VCaP (cell line): ENCODE measurements around the gene NOS1AP.

Source experiments
- H3K27ac ChIP-seq: fragments of 450-650 bp; 2 replicates; pipeline ENCODE4 v1.5.1; 2017
- TF ChIP-seq, protein P1 (sequence below): fragments of 450-650 bp; conservative IDR thresholded peaks from 2 replicates; pipeline ENCODE4 v1.5.1; 2017; ENCODE audit warnings: mild to moderate bottlenecking, moderate library complexity

The NOS1AP gene

DNA sequence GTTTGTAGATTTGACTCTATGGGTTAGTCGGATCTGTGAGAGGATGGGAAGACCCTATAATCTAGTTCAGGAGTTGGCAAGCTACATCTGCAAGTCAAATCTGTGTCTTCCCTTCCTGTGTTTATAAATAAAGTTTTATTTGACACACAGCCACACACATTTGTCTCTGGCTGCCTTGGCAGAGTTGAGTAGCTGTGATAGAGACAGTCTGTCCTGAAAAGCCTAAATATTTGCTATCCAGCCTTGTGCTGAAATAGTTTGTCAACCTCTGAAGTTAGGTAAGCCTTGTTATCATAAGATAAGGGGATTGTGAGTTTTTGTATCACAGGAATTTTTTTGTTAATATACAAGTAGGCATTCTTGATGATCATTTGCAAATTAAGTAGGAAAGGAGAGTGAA lies 136.8 kb downstream of the NOS1AP start:
- TF ChIP-seq, protein P1, sequence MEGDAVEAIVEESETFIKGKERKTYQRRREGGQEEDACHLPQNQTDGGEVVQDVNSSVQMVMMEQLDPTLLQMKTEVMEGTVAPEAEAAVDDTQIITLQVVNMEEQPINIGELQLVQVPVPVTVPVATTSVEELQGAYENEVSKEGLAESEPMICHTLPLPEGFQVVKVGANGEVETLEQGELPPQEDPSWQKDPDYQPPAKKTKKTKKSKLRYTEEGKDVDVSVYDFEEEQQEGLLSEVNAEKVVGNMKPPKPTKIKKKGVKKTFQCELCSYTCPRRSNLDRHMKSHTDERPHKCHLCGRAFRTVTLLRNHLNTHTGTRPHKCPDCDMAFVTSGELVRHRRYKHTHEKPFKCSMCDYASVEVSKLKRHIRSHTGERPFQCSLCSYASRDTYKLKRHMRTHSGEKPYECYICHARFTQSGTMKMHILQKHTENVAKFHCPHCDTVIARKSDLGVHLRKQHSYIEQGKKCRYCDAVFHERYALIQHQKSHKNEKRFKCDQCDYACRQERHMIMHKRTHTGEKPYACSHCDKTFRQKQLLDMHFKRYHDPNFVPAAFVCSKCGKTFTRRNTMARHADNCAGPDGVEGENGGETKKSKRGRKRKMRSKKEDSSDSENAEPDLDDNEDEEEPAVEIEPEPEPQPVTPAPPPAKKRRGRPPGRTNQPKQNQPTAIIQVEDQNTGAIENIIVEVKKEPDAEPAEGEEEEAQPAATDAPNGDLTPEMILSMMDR, result no peak
- H3K27ac ChIP-seq, result peak overlapping the region; percentile 84

DNA sequence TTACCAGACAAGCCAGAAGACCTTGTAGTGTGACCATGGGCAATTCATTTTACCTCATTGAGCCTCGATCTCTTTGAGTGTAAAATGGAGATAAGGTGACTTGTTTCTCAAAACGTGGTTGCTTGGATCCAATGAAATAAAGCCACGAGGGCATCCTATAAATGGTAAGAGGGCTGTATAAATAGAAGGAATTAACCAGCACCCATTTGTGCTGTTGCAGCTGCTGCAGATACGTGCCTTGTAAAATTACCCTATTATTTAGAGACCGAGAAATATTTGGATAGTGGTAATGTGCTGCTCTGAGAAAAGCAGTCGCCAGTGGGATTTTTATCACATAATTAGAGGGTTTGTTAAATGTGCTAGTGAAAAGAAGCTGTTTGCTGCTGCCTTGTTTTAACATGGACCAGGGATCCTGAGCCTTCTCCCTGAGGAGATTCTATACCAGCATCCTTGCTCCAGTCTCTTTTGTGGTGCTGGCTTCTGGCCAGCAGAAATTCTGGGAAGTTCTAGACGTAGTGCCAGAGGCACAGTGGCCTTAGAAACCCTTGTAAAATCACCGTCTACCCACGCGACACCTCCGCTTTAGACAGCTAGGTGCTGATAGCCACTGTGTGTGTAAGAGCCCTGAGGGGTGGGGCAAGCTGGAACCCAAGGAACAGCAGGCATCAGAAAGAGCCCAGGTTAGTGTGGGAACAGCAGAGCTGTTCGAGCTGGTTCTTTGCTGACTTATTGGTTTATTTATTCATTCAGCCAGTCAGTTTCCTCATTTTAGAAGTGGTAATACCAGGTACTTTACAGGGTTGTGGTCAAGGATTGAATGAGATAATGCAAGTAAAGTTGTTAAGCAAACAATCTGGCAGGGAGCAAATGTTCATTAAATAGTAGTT lies 137.5 kb downstream of the NOS1AP start:
- TF ChIP-seq, protein P1, result no peak
- H3K27ac ChIP-seq, result peak overlapping the region; percentile 84

DNA sequence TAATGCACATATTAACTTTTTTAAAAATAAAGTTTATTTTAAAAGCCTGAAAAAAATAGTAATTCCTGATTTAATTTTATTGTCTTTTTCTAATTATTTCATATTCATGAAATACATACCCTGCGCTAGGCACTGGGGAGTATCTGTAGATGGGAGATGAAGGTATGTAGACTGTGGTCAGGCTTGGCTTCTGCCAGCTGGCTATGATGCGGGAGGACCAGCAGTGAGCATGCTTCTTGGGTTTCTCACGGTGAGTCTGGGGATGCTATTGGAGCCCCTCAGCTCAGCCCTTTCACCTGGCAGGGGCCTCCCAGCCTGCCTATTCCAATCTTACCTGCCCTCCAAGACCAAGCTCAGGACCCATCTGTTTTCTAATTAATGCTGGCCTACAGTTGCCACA lies 138.4 kb downstream of the NOS1AP start:
- peak overlapping the region; percentile 84 for H3K27ac ChIP-seq
- TF ChIP-seq, protein P1, result no peak

DNA sequence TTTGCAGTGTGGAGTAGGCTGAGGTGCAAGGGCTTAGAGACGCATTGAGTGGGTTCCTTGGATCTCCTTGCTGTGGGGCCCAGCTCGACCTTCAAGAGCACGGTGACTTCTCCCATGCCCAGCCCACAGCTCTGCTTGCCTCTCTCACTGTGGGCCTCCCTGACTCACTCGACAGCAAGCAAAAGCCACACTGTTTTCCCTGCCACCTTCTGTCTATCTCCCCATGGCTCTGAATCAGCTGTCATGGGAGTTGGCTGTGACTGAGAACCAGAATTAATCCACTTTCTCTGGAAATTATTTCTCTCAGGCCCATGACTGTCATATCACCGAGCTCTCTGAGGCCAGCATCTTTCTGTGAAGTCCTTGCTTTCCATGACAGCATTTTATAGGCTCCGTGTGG lies 140.7 kb downstream of the NOS1AP start:
- TF ChIP-seq, protein P1, result no peak
- no peak overlapping the region for H3K27ac ChIP-seq

DNA sequence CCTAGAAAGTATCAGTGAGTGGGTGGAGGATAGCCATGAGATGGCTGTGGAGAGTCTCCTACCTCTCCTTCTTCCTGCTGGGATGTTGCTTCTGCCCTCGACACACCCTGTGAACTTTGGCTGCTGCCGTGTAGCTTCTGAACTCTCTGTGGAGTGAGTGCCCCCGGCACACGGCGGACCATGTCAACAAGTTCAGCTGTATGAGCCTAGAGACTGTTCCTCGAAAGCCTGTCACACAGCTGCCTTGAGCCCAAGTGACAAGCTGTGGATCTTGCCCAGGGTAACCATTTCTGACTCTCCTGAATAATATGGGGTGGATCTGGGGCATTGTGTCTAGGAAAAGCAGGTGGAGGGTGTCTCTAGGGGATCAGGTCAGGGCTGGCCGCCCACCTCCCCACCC lies 143.2 kb downstream of the NOS1AP start:
- TF ChIP-seq, protein P1, result no peak
- peak overlapping the region; percentile 77 for H3K27ac ChIP-seq

DNA sequence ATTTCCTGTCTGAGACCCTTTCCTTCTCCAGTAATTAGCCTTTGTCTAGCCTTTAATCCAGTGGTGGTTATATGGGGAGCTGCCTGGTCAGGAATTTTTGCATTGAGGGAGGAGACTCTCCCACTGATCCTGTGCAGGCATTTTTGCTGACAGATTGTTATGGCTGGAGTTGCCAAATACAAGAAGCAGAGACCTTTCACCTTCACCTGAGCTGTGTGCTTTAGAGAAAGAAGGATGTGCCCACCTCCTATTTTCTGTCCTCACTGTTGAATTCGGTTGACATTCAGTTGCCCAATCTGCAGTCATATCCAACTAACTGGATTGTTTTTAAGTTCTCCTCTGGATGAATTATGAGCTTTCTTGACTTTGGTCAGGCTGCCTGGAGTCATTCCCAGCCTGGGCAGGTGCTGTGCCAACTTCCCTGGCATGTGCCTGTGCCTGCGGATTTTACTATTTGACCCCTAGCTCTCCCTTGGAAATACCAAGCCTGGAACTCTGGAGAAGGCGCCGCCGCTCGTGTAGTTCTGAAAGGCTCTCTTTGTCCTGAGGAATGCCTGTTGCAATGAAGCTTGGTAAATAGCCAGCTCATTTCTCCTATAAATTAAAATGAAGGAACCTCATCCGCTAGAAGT lies 143.9 kb downstream of the NOS1AP start:
- peak overlapping the region; percentile 77 for H3K27ac ChIP-seq
- TF ChIP-seq, protein P1, result no peak

DNA sequence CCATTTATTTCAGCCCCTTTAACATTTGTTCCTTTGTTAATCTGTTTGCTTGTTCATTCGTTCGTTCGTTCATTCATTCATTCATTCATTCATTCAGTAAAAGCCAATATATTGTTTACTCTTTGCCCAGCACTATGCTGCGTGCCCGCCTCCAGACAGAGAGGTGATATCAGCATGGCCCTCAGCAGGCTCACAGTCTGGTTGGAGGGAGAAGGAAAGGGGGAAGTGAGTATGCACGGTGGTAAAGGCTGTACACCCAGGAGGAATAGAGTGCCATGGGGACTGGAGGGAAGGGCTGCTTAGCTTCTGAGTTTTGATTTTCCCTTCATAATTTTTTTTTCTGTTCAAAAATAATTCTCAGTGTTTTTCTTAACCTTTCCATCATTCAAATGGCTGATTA lies 144.7 kb downstream of the NOS1AP start:
- H3K27ac ChIP-seq, result peak overlapping the region; percentile 77

More for the DNA sequence above, 144.7 kb downstream of the NOS1AP start:
- TF ChIP-seq, protein P1, result no peak
